HG03432 (cell line): ENCODE data around the gene GPR39.
"Not testable (repeated sequence)": the region's sequence is repeated elsewhere in the genome, so short reads cannot be mapped to it uniquely, and the experiment has no call there.

Experiments used
- ATAC-seq: cut with Tn5 transposase; IDR thresholded peaks from one replicate; pipeline ENCODE4 v1.9.1; 2021; ENCODE audit warnings: mild to moderate bottlenecking, moderate library complexity; ENCODE audit not compliant: unreplicated experiment

Gene GPR39

DNA sequence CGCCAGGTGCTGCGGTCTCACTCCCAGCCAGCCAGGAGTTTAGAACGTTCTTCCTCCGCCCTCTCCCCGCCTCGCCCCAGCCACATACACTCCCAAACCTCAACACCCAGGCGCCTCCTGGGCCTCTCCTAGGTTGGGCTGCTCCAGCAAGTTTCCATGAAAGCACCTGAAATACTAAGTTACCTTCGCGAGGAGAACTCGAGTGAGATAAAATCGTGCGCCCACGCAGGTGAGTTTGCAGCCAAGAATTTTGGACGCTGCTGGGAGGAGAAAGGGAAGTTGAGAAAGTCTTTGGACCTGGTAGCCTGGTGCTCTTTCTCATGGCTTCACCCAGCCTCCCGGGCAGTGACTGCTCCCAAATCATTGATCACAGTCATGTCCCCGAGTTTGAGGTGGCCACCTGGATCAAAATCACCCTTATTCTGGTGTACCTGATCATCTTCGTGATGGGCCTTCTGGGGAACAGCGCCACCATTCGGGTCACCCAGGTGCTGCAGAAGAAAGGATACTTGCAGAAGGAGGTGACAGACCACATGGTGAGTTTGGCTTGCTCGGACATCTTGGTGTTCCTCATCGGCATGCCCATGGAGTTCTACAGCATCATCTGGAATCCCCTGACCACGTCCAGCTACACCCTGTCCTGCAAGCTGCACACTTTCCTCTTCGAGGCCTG, at the start of gene GPR39:
Gene GPR39, plus strand, starts transcription at position 83 of the 673 bp plus-strand sequence.
- ATAC-seq = no peak

GRCh38 chr2:132368191-132368590, 48.4 kb upstream of the GPR39 start:
- no peak for ATAC-seq

- ATAC-seq = no peak
Measured at GRCh38 chr2:132372276-132372675, 44.3 kb upstream of the GPR39 start.

- no peak for ATAC-seq
Measured at GRCh38 chr2:132373391-132374135, 43.0 kb upstream of the GPR39 start.

DNA sequence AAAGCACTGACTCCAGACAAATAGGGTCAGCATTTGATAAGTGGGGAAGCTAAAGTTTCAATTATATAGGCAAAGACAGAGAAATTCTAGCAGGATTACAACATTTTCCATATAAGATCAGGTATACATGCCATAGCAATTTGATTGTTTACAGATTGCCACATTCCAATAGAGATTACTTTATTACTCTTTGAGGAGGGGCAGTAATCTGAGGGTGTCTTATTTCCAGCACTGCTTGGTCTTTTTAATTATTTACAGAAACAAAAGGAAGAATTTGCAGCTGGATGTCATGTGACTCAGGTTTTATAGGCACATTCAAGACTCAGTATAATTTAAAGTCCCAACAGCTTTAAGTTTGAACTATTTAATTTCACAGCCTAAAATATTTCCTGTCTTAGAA, 42.5 kb upstream of the GPR39 start:
- no peak for ATAC-seq

GRCh38 chr2:132374551-132374950, 42.1 kb upstream of the GPR39 start:
- ATAC-seq = no peak

DNA sequence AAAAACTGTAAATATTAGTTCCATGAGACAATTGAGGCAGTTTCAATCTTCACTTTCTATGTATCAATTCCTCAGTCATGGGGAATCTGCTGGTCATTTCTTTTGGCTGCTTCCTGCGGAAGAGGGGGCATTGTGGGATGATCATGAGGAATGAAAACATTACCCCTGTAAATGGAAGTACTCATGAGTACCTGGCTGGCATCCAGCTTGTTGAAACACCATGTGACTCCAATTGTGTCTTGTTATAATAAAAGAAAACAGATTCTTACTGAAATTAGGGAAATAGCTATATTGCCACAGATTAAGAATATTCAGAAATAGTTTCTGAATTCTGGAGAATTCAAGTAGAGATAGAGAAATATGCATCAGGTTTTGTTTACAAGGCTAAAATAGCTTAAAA, 41.6 kb upstream of the GPR39 start:
- no peak for ATAC-seq

GRCh38 chr2:132381376-132381775, 35.2 kb upstream of the GPR39 start:
- no peak for ATAC-seq

DNA sequence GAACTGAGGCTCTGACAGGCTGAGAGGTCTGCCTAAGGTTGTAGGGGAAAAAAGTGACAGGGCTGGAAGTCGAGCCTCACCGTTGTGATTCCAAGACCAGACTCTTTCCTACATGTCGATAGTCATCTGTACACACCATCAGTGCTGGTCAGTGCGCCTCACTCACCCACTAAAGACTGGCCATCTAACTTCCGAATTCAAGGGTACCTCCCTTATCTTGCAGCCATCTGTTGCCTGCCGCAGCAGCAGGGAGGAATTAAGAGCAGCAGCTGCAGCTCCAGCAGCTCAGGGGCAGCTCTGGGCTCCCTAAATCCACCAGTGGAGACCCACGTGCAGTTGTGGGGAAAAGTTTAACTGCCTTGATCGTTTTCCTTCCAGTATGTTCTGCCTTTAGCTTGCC, 32.6 kb upstream of the GPR39 start:
- no peak for ATAC-seq

DNA sequence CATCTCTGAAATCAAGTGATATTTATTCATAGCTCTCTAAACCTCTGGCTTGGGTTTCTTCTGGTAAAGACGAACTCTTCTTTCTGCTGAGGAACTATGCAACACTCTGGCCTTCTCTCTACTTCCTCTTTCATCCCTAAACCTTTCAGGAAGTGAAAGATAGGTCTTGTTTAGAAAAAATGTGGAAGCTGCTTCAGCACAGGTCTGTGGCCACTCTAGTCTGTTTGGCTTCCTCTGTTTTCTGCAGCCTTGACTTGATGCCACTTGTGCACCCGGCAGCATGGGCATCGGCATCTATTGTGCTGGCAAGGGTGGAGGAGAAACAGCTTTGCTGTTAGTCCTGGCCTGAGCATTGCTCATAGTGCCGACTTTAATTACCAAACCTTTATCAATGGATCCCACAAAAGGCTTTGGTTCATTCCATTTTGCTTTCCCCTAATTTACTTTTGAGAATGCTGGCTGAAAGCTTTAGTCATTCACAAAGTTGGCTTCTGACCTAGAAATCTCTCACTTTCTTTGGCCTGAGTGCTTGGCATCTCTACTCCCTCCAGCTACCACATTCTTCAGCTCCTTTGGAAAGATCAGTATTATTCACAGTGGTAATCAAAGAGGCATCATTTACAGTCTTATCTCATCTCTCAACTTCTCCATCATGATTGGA, 32.0 kb upstream of the GPR39 start:
- no peak for ATAC-seq

- no peak for ATAC-seq
Measured at GRCh38 chr2:132387126-132387525, 29.5 kb upstream of the GPR39 start.

DNA sequence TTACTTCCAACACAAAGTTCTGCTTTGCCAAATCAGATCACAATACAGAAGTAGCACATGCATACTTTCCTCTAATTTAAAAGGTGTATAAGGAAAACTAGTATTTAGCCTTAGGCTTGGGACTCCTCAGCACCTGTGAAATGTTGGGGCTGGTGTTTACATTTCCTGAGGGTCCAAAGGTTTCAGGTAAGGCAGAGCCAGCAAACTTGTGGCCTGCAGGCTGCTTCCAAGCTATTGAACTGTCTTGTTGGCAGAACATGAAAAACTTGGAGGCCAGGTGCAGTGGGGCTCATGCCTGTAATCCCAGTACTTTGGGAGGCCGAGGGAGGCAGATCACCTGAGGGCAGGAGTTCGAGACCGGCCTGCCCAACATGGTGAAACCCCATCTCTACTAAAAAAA, 26.5 kb upstream of the GPR39 start:
- ATAC-seq = no peak

- ATAC-seq = no peak
Measured at GRCh38 chr2:132391378-132391777, 25.2 kb upstream of the GPR39 start.

GRCh38 chr2:132392221-132392620, 24.4 kb upstream of the GPR39 start:
- ATAC-seq = no peak

DNA sequence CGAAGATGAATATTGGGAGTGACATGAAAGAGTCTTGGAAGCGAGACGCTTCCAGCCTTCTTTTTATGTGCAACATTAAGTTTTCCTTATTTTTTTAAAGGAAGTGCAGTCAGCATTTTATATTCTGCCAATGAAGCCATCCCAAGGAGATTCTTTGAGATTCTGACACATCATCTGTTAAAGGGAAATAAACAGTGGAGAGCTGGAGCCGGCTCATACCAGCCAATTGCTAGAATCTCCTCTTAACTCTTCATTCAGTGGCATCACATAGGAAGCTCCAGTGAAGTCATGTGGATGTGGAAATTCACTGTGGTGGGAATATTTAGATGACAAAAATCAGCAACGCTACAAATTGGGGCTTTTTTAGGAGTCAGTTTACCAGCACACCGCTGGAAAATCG, 23.7 kb upstream of the GPR39 start:
- ATAC-seq = no peak

DNA sequence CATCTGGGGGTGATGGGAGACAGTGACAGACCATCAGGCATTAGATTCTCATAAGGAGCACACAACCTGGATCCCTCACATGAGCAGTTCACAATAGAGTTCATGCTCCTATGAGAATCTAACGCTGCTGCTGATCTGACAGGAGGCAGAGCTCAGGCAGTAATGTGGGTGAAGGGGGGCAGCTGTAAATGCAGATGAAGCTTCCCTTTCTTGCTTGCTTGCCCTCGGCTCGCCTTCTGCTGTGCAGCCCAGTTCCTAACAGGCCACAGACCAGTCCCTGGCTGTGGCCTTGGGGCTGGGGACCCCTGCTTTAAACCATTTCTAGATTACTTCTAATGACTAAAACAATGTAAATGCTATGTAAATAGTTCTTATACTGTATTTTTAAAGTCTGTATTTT, 19.6 kb upstream of the GPR39 start:
- ATAC-seq = not testable (repeated sequence)

- no peak for ATAC-seq
Measured at GRCh38 chr2:132400169-132400900, 16.3 kb upstream of the GPR39 start.

DNA sequence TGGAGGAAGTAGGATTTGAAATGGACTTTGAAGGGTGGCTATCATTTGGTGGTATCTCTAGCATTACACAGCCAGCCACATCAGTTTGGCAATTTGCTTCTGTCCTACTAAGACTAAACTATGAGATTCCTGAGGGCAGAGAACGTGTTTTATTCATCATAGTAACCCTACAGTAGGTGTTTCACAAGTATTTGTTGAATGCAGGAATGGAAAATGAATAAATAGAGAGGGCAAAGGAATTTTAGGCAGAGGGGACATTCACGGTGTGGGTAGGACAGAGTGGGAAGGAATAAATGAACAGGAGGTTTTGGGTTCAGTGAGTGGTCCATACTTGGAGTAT, 15.7 kb upstream of the GPR39 start:
- ATAC-seq = no peak

DNA sequence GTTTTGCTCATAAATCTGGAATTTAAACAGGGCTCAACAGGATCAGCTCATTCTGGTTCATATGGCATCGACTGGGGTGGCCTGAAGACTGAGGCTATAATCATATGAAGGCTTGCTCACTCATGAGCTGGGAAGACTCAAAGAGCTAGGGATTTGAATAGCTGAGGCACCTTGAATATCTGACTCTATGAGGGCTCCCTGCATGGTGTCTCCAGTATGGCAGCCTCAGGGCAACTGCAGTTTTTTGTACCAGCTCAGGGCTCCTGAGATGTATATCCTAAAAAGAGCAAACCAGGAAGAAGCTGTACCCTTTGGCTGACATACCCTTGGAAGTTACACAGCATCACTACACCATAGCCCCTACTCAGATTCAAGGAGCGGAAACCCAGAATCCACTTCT, 15.3 kb upstream of the GPR39 start:
- no peak for ATAC-seq

DNA sequence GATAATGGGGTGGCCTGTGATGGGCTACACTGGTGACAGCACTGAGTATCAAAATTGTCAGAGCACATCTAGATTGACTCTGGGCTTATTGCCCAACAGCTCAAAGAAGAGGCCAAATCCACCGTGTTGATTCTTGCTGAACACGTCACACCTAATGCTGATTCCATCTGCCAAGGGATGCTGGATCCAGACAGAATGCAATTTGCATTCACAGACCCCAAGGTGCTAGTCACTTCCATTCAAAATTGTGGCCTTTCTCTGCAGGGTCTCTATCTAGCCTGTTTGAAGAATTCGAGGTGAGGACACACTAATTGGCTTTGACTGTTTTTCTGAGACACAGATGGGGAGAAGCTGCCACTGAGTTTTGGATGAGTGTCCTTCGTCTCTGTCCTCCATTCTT, 13.5 kb upstream of the GPR39 start:
- ATAC-seq = no peak

DNA sequence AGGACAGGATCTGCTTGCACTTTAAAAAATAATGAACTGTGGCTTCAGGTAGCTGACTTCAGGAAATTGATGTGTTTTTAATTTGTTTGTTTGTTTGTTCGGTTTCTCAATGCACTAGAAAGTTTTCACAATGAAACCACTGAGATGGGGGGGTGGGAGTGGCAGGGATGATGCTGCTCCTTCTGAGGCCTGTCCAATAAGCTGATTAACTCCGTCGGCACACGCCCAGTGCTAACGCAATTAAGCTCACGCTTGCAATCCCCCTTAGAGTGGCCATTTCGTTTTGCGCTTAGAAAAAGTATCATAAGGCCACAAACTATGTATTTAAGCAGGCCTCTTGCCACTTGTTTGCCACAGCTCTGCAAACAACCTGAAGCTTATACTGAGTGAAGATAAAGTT, 12.5 kb upstream of the GPR39 start:
- no peak for ATAC-seq

DNA sequence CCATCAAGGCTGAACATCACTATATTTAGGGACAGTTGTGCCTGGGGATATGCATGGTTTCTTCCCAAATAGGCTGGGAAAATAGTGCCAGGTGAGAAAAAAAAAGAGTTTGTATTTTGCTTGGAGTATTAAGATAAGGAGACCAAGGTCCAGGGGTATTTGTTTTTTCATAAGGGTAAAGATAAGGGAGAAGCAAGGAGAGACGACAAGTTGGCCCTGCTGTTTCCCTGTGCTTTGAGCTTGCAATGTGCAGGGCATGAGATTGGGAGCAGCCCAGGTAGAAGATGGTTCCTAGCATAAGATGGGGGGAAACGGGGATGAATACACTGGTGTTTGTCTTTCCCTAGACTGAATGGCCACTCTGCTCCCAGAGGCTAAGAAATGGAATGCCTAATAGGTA, 8.8 kb upstream of the GPR39 start:
- ATAC-seq = no peak
